Measurements from ENCODE around the gene SEMA5B. TPM values are rescaled to one million over a fixed set of nuclear protein-coding genes. Genes with fewer than 3 reads are reported as not detected.
A peak's percentile ranks its signal among the peaks of the same experiment; 100 is the strongest.

The SEMA5B gene
- polyA plus RNA-seq, 1 donor from 2014 or later: 7.0 TPM

GRCh38 chr3:122943828-122944190 lies 83.8 kb downstream of the SEMA5B start:
- no peak for TF ChIP-seq POLR2AphosphoS5 (IDR thresholded peaks at IDR 0.05)
- TF ChIP-seq SMC3 (conservative IDR thresholded peaks at IDR 0.05; ENCODE audit: poor library complexity): no peak
- TF ChIP-seq EZH2 (IDR thresholded peaks at IDR 0.05; ENCODE audit: borderline replicate concordance, insufficient read depth, low read length, poor library complexity, severe bottlenecking): no peak
- TF ChIP-seq RAD21 (conservative IDR thresholded peaks at IDR 0.05): no peak
- no peak overlapping the region for H3K9ac ChIP-seq (ENCODE audit: low read length)

DNA sequence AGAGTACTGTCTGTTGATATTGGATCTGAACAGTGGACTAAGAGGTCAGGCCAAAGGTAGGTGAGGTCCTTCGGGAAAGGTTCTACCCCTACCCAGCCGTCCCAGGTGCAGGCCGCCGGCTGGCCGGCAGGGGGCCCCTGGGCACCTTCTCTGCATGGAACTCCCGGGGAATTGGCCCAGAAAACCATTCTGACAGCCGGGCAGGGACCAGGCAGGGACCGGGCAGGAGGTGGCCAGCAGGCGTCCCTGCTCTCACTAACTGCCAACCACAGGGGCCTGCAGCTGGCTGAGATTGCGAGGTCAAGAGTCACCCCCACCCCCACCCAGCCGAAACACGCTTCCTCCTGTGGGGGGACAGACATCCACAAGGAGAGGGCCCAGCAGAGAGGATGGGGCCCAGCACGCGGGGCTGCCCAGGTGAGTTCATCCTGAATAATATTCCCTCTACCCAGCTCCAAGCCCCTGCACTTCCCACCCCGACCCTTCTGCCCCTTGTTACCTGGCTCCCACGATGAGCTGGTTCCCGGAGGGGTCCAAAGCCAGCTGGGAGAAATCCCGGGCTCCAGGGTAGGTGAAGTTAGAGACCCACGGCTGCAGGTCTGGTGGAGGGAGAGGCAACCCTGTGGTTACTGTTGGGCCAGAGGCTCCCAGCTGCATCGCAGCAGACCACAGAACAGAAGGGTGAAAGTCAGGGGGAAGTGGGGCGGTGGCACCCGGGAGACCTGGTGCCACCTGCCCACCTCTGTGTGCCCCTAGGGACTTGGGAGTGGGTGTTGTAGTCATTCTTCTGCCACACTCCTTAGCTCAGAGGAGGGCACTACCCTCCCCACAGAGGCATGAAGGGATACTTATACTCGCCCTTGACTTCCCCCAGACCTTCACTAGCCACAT lies 84.4 kb downstream of the SEMA5B start:
- Histone ChIP-seq H3K9me3 (ENCODE audit: low read length) (no peaks in the 10 kb centered on the region), H3K27ac (ENCODE audit: low read length) (no peak overlapping the region), H3K4me3 (ENCODE audit: low read length) (no peak overlapping the region), H3F3A (ENCODE audit: insufficient read depth, low read length, poor library complexity, severe bottlenecking) (no peaks in the 10 kb centered on the region), H2AFZ (ENCODE audit: low read depth, low read length) (no peak overlapping the region), H3K9ac (ENCODE audit: low read length) (no peak overlapping the region), H3K27me3 (ENCODE audit: insufficient read depth, low read depth, low read length) (no peaks in the 10 kb centered on the region), H3K9me2 (ENCODE audit: insufficient read depth, low read length) (no peaks in the 10 kb centered on the region), H4K20me1 (ENCODE audit: insufficient read depth) (no peaks in the 10 kb centered on the region), H3K79me2 (replicated peaks; ENCODE audit: insufficient read depth, low read length) (no peaks in the 10 kb centered on the region), H3K4me2 (ENCODE audit: low read length) (no peak overlapping the region), H3K36me3 (ENCODE audit: insufficient read depth, low read length) (no peaks in the 10 kb centered on the region)
- no peak for TF ChIP-seq EP300 (conservative IDR thresholded peaks at IDR 0.05; ENCODE audit: poor library complexity, severe bottlenecking)
- peak; percentile 28 for TF ChIP-seq CTCF (IDR thresholded peaks at IDR 0.05; ENCODE audit: poor library complexity, severe bottlenecking)

More at GRCh38 chr3:122943828-122944190, 83.8 kb downstream of the SEMA5B start:
- no peaks in the 10 kb centered on the region for H3K27me3 ChIP-seq (ENCODE audit: insufficient read depth, low read depth, low read length)
- H3K79me2 ChIP-seq (replicated peaks; ENCODE audit: insufficient read depth, low read length): no peaks in the 10 kb centered on the region
- H3K9me3 ChIP-seq (ENCODE audit: low read length): no peaks in the 10 kb centered on the region
- H3K9me2 ChIP-seq (ENCODE audit: insufficient read depth, low read length): no peaks in the 10 kb centered on the region
- no peaks in the 10 kb centered on the region for H3K36me3 ChIP-seq (ENCODE audit: insufficient read depth, low read length)
- no peak overlapping the region for H3K27ac ChIP-seq (ENCODE audit: low read length)
- H3K4me2 ChIP-seq (ENCODE audit: low read length): no peak overlapping the region
- no peak overlapping the region for H2AFZ ChIP-seq (ENCODE audit: low read depth, low read length)
- no peaks in the 10 kb centered on the region for H3F3A ChIP-seq (ENCODE audit: insufficient read depth, low read length, poor library complexity, severe bottlenecking)
- no peak overlapping the region for H3K4me3 ChIP-seq (ENCODE audit: low read length)
- no peaks in the 10 kb centered on the region for H4K20me1 ChIP-seq (ENCODE audit: insufficient read depth)

DNA sequence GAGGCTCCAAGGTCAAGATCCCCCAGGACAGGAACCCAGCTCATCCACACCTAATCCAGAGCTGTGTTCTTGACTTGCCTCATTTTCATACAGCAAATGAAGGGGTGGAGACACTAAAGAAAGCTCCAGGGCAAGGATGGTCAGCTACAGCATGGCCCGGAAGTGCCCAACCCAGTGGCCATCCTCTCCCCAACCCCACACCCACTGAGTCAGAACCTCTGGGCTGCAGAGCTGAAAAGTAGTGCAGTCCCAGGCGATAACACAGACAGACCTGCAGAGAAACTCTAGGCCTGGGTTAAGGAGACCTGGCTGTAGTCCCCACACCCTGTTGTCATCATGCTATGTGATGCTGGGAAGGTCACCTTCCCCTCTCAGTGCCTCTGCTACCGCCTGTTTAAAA lies 85.3 kb downstream of the SEMA5B start:
- no peaks in the 10 kb centered on the region for H4K20me1 ChIP-seq (ENCODE audit: insufficient read depth)
- H3K79me2 ChIP-seq (replicated peaks; ENCODE audit: insufficient read depth, low read length): no peaks in the 10 kb centered on the region
- no peaks in the 10 kb centered on the region for H3K9me3 ChIP-seq (ENCODE audit: low read length)
- no peaks in the 10 kb centered on the region for H3K27me3 ChIP-seq (ENCODE audit: insufficient read depth, low read depth, low read length)
- no peaks in the 10 kb centered on the region for H3K36me3 ChIP-seq (ENCODE audit: insufficient read depth, low read length)
- no peak overlapping the region for H3K4me2 ChIP-seq (ENCODE audit: low read length)
- no peak overlapping the region for H2AFZ ChIP-seq (ENCODE audit: low read depth, low read length)
- no peak overlapping the region for H3K27ac ChIP-seq (ENCODE audit: low read length)
- no peak overlapping the region for H3K9ac ChIP-seq (ENCODE audit: low read length)
- no peaks in the 10 kb centered on the region for H3F3A ChIP-seq (ENCODE audit: insufficient read depth, low read length, poor library complexity, severe bottlenecking)
- H3K9me2 ChIP-seq (ENCODE audit: insufficient read depth, low read length): no peaks in the 10 kb centered on the region
- TF ChIP-seq EZH2 (IDR thresholded peaks at IDR 0.05; ENCODE audit: borderline replicate concordance, insufficient read depth, low read length, poor library complexity, severe bottlenecking) (no peak), POLR2AphosphoS5 (IDR thresholded peaks at IDR 0.05) (no peak), TAF1 (IDR thresholded peaks at IDR 0.05; ENCODE audit: low read depth) (no peak), CTCF (IDR thresholded peaks at IDR 0.05; ENCODE audit: poor library complexity, severe bottlenecking) (no peak), SMC3 (conservative IDR thresholded peaks at IDR 0.05; ENCODE audit: poor library complexity) (no peak), EP300 (conservative IDR thresholded peaks at IDR 0.05; ENCODE audit: poor library complexity, severe bottlenecking) (no peak), MXI1 (conservative IDR thresholded peaks at IDR 0.05; ENCODE audit: poor library complexity, severe bottlenecking) (no peak), RAD21 (conservative IDR thresholded peaks at IDR 0.05) (no peak)
- TF ChIP-seq, protein P1, sequence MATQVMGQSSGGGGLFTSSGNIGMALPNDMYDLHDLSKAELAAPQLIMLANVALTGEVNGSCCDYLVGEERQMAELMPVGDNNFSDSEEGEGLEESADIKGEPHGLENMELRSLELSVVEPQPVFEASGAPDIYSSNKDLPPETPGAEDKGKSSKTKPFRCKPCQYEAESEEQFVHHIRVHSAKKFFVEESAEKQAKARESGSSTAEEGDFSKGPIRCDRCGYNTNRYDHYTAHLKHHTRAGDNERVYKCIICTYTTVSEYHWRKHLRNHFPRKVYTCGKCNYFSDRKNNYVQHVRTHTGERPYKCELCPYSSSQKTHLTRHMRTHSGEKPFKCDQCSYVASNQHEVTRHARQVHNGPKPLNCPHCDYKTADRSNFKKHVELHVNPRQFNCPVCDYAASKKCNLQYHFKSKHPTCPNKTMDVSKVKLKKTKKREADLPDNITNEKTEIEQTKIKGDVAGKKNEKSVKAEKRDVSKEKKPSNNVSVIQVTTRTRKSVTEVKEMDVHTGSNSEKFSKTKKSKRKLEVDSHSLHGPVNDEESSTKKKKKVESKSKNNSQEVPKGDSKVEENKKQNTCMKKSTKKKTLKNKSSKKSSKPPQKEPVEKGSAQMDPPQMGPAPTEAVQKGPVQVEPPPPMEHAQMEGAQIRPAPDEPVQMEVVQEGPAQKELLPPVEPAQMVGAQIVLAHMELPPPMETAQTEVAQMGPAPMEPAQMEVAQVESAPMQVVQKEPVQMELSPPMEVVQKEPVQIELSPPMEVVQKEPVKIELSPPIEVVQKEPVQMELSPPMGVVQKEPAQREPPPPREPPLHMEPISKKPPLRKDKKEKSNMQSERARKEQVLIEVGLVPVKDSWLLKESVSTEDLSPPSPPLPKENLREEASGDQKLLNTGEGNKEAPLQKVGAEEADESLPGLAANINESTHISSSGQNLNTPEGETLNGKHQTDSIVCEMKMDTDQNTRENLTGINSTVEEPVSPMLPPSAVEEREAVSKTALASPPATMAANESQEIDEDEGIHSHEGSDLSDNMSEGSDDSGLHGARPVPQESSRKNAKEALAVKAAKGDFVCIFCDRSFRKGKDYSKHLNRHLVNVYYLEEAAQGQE (IDR thresholded peaks at IDR 0.05; ENCODE audit: borderline replicate concordance): no peak
- H3K4me3 ChIP-seq (ENCODE audit: low read length): no peak overlapping the region
